NOMO-1 treated with DMSO at 0.1 percent for 48 hours (cell line): ENCODE data around the gene GCN1.
A peak's percentile ranks its signal among the peaks of the same experiment; 100 is the strongest.
"Not testable (repeated sequence)": the region's sequence is repeated elsewhere in the genome, so short reads cannot be mapped to it uniquely, and the experiment has no call there.

Source experiments
- DNase-seq: peaks from one replicate; lab custom pipeline; 2025; ENCODE audit not compliant: unreplicated experiment; lab: John Stamatoyannopoulos, UW

GCN1 gene

GRCh38 chr12:120214626-120215356, 20.3 kb upstream of the GCN1 start:
- DNase-seq, result no peak

- DNase-seq, result no peak
Observed at GRCh38 chr12:120213758-120214157, 19.2 kb upstream of the GCN1 start.

GRCh38 chr12:120213182-120213581, 18.7 kb upstream of the GCN1 start:
- not testable (repeated sequence) for DNase-seq

GRCh38 chr12:120212301-120212700, 17.8 kb upstream of the GCN1 start:
- no peak for DNase-seq

GRCh38 chr12:120211904-120212283, 17.4 kb upstream of the GCN1 start:
- DNase-seq, result no peak

- DNase-seq, result no peak
Observed at GRCh38 chr12:120211243-120211903, 16.9 kb upstream of the GCN1 start.

- DNase-seq, result no peak
Observed at GRCh38 chr12:120209851-120210250, 15.3 kb upstream of the GCN1 start.

- no peak for DNase-seq
Observed at GRCh38 chr12:120207227-120207626, 12.7 kb upstream of the GCN1 start.

- DNase-seq, result not testable (repeated sequence)
Observed at GRCh38 chr12:120206781-120207180, 12.3 kb upstream of the GCN1 start.

- DNase-seq, result no peak
Observed at GRCh38 chr12:120206228-120206627, 11.7 kb upstream of the GCN1 start.

GRCh38 chr12:120204171-120204570, 9.7 kb upstream of the GCN1 start:
- no peak for DNase-seq

- DNase-seq, result no peak
Observed at GRCh38 chr12:120200364-120200800, 5.9 kb upstream of the GCN1 start.

GRCh38 chr12:120199595-120200306, 5.2 kb upstream of the GCN1 start:
- peak; percentile 51 for DNase-seq

- DNase-seq, result no peak
Observed at GRCh38 chr12:120199025-120199424, 4.5 kb upstream of the GCN1 start.

GRCh38 chr12:120197542-120197887, 3.0 kb upstream of the GCN1 start:
- no peak for DNase-seq

GRCh38 chr12:120196817-120197541, 2.5 kb upstream of the GCN1 start:
- DNase-seq, result not testable (repeated sequence)

- no peak for DNase-seq
Observed at GRCh38 chr12:120196363-120196762, 1.8 kb upstream of the GCN1 start.

- DNase-seq, result peak; percentile 34
Observed at GRCh38 chr12:120194226-120194533, 335 bp downstream of the GCN1 start.

- not testable (repeated sequence) for DNase-seq
Observed at GRCh38 chr12:120193286-120193685, 1.2 kb downstream of the GCN1 start.

- DNase-seq, result no peak
Observed at GRCh38 chr12:120190985-120191480, 3.5 kb downstream of the GCN1 start.

GRCh38 chr12:120190386-120190785, 4.1 kb downstream of the GCN1 start:
- no peak for DNase-seq
